Kidney epithelial cell (primary cell): ENCODE results near the gene KLF2. TPM values are rescaled to one million over a fixed set of nuclear protein-coding genes. Genes with fewer than 3 reads are reported as not detected.
A peak's percentile ranks its signal among the peaks of the same experiment; 100 is the strongest.

Experiments
- DNase-seq: peaks from one replicate; pipeline ENCODE4 v3.0.0-alpha.2; 2010; ENCODE audit warnings: low read depth
- H3K27me3 ChIP-seq: 2 replicates; pipeline ENCODE4 v1.6.0; 2011; ENCODE audit warnings: low read length; ENCODE audit not compliant: control insufficient read depth, insufficient read depth
- H3K36me3 ChIP-seq: 2 replicates; pipeline ENCODE4 v1.5.1; 2011; ENCODE audit warnings: low read length; ENCODE audit not compliant: control insufficient read depth, insufficient read depth
- H3K4me3 ChIP-seq: 2 replicates; pipeline ENCODE4 v1.5.1; 2011; ENCODE audit warnings: low read depth, mild to moderate bottlenecking, control low read depth, low read length
- total RNA-seq: library from RNA; depleted of rRNA; stranded (reverse); fragments of >200 nt; gene quantifications from 2 replicates; pipeline ENCODE4 v1.2.3, GENCODE V29; 2015
- TF ChIP-seq, protein P1 (sequence below): IDR thresholded peaks from 2 replicates; pipeline ENCODE4 v1.5.1; 2011; ENCODE audit warnings: mild to moderate bottlenecking, moderate library complexity, low read length, control low read depth, inconsistent platforms; ENCODE audit not compliant: insufficient read depth, poor library complexity, severe bottlenecking

Gene KLF2
- total RNA-seq, 1 donor from 2014 or later = 0.67 TPM

- Histone ChIP-seq H3K4me3 (no peak overlapping the region), H3K27me3 (peaks cover 4% of the 10 kb centered on the region), H3K36me3 (no peaks in the 10 kb centered on the region)
- TF ChIP-seq, protein P1, sequence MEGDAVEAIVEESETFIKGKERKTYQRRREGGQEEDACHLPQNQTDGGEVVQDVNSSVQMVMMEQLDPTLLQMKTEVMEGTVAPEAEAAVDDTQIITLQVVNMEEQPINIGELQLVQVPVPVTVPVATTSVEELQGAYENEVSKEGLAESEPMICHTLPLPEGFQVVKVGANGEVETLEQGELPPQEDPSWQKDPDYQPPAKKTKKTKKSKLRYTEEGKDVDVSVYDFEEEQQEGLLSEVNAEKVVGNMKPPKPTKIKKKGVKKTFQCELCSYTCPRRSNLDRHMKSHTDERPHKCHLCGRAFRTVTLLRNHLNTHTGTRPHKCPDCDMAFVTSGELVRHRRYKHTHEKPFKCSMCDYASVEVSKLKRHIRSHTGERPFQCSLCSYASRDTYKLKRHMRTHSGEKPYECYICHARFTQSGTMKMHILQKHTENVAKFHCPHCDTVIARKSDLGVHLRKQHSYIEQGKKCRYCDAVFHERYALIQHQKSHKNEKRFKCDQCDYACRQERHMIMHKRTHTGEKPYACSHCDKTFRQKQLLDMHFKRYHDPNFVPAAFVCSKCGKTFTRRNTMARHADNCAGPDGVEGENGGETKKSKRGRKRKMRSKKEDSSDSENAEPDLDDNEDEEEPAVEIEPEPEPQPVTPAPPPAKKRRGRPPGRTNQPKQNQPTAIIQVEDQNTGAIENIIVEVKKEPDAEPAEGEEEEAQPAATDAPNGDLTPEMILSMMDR = no peak
- DNase-seq = no peak
Observed at GRCh38 chr19:16285769-16286498, 38.7 kb upstream of the KLF2 start.

- TF ChIP-seq, protein P1 = no peak
- Histone ChIP-seq H3K27me3 (peaks cover 4% of the 10 kb centered on the region), H3K4me3 (no peak overlapping the region), H3K36me3 (no peaks in the 10 kb centered on the region)
- no peak for DNase-seq
Observed at GRCh38 chr19:16288544-16288943, 36.1 kb upstream of the KLF2 start.

- Histone ChIP-seq H3K4me3 (no peak overlapping the region), H3K36me3 (no peaks in the 10 kb centered on the region), H3K27me3 (peaks cover 4% of the 10 kb centered on the region)
- DNase-seq = no peak
- TF ChIP-seq, protein P1 = no peak
Observed at GRCh38 chr19:16289594-16289993, 35.0 kb upstream of the KLF2 start.

DNA sequence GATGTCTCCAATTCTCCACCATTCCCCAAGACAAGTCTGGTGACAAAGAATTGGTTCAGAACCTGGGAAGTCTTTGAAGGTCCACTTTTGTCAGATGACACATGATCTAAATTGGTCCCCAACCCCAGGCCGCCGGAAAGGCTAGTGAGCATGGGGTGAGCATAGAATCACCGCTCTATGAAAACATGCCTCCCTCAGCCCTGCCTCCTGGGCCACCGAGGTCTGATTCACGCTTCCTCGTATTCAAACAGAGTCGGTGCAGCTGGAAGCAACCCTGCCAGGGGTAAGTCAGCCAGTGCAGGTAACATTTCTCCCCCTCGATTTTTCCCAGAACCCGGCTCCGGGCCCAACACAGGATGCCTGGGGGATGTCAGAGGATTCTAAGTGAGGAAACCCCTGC lies 33.9 kb upstream of the KLF2 start:
- TF ChIP-seq, protein P1 = no peak
- DNase-seq = no peak

DNA sequence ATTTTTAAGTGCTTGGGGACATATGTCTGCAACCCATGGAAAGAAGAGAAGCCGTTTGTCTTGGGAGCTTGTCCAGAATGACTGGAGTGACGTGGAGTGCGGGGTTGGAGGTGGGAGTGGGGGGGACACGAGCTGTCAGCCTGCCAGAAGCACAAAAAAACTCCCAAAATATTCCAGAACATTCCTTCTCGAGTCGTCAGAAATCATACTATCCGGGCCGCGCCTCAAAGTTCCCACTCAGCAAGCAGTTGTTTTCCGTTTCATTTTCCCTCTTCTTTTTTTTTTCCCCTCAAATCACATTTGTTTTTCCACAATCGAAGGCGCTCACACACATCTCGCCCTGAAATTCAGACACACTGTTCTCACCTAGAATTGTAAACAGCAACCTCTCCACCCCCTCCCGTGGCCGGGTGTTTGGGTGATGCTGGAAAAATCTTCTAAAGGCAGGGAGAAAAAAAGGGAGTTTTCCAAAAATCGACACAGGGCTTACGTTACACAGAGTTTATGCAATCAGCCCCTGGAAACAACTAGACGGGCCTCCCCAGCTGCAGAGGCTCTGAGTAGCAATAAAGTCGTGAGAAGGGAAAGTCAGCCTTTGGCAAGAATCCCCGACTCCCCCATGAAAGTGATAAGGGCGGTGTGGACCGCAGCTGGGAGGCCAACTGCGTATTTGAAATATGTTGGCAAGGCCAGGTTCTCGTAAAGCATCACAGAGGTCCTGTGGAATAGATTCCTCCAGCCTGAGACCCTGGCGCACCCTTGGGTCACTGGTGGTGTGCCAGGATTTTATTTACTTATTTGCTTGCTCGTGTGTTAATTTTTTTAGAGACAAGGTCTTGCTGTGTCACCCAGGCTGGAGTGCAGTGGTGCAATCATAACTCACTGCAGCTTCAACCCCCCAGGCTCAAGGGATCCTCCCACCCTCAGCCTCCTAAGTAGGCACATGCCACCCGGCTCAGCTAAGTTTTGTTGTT lies 31.2 kb upstream of the KLF2 start:
- Histone ChIP-seq H3K4me3 (no peak overlapping the region), H3K27me3 (no peaks in the 10 kb centered on the region), H3K36me3 (no peaks in the 10 kb centered on the region)
- peak; percentile 42 for DNase-seq
- TF ChIP-seq, protein P1 = no peak

More for the DNA sequence above, 33.9 kb upstream of the KLF2 start:
- H3K4me3 ChIP-seq = no peak overlapping the region
- H3K36me3 ChIP-seq = no peaks in the 10 kb centered on the region
- H3K27me3 ChIP-seq = peaks cover 4% of the 10 kb centered on the region
